HUDEP-2 (cell line): Measurements from ENCODE around the gene C1orf50.

ENCODE experiments used
- DNase-seq, 76 experiments: peaks; one replicate each; lab custom pipeline; 2025; ENCODE audit not compliant: unreplicated experiment in 76 of 76; lab: John Stamatoyannopoulos, UW

The C1orf50 gene

GRCh38 chr1:42739753-42740700 is 27.0 kb upstream of the C1orf50 start, which contains the start of gene CLDN19:
Gene CLDN19 (minus strand): TSS chr1:42740236. CDS start chr1:42740063, 173 bp downstream.
- DNase-seq, result no peak

- no peak for DNase-seq
Observed at GRCh38 chr1:42740851-42741580, 26.0 kb upstream of the C1orf50 start.

GRCh38 chr1:42741706-42742105 is 25.3 kb upstream of the C1orf50 start:
- no peak for DNase-seq

- no peak for DNase-seq
Observed at GRCh38 chr1:42742141-42742540, 24.9 kb upstream of the C1orf50 start.

GRCh38 chr1:42742617-42743316 is 24.3 kb upstream of the C1orf50 start:
- DNase-seq, result no peak

GRCh38 chr1:42743317-42744147 is 23.5 kb upstream of the C1orf50 start:
- no peak for DNase-seq

- DNase-seq, result no peak
Observed at GRCh38 chr1:42744148-42744413, 23.0 kb upstream of the C1orf50 start.

- no peak for DNase-seq
Observed at GRCh38 chr1:42745851-42746250, 21.2 kb upstream of the C1orf50 start.

GRCh38 chr1:42746436-42747105 is 20.5 kb upstream of the C1orf50 start:
- no peak for DNase-seq

- DNase-seq, result peak in 2 of 76 experiments; percentile 8 to 11
Observed at GRCh38 chr1:42747125-42747524, 19.9 kb upstream of the C1orf50 start.

GRCh38 chr1:42748021-42748420 is 19.0 kb upstream of the C1orf50 start:
- no peak for DNase-seq

- no peak for DNase-seq
Observed at GRCh38 chr1:42748461-42749410, 18.3 kb upstream of the C1orf50 start.

GRCh38 chr1:42750041-42750440 is 17.0 kb upstream of the C1orf50 start:
- DNase-seq, result no peak

- DNase-seq, result peak in 4 of 76 experiments; percentile 8 to 40 (median 25)
Observed at GRCh38 chr1:42751511-42752070, 15.5 kb upstream of the C1orf50 start.

- DNase-seq, result no peak
Observed at GRCh38 chr1:42752284-42752683, 14.8 kb upstream of the C1orf50 start.

GRCh38 chr1:42753070-42753469 is 14.0 kb upstream of the C1orf50 start:
- DNase-seq, result no peak

- peak in 35 of 76 experiments; percentile 6 to 66 (median 42) for DNase-seq
Observed at GRCh38 chr1:42756956-42757891, 9.8 kb upstream of the C1orf50 start.
